ENCODE data around the gene CDSN.
A peak's percentile ranks its signal among the peaks of the same experiment; 100 is the strongest.
"Not testable (repeated sequence)": the region's sequence is repeated elsewhere in the genome, so short reads cannot be mapped to it uniquely, and the experiment has no call there.

Gene CDSN

GRCh38 chr6:31076611-31077010 is 43.6 kb downstream of the CDSN start:
- in situ Hi-C loops (cut with HindIII; ENCODE audit: low pct_ligation_motif_present, low sequenced_read_pairs): no loop called here
- no peak for TF ChIP-seq CTCF (IDR thresholded peaks at IDR 0.05; ENCODE audit: low read depth, low read length, missing control alignments)
- no peak for DNase-seq
- Histone ChIP-seq H3K36me3 (replicated peaks) (no peaks in the 10 kb centered on the region), H3K27me3 (replicated peaks) (no peaks in the 10 kb centered on the region), H3K4me3 (ENCODE audit: low read depth, low read length) (no peak overlapping the region), H3K27ac (no peak overlapping the region)

DNA sequence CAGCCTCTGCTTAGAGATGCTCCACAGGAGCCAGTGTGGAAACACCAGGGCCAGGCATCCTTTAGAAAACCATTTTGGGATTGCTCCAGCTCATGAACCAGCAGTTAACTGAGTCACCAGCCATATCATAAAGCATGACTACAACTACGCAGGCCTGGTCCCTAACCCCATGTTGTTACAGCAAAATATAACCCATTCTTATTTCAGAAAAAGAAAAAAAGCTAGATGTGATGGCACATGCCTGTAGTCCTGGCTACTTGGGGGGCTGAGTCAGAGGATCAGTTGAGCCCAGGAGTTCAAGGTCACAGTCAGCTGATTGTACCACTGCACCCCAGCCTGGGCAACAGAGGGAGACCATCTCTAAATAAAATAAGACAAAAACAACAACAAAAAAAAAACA is 44.7 kb downstream of the CDSN start:
- no peak overlapping the region for H3K27ac ChIP-seq
- no peaks in the 10 kb centered on the region for H3K36me3 ChIP-seq (replicated peaks)
- no peak for TF ChIP-seq CTCF (IDR thresholded peaks at IDR 0.05; ENCODE audit: low read depth, low read length, missing control alignments)
- H3K27me3 ChIP-seq (replicated peaks): no peaks in the 10 kb centered on the region
- DNase-seq: peak; percentile 82
- in situ Hi-C loops (cut with HindIII; ENCODE audit: low pct_ligation_motif_present, low sequenced_read_pairs): no loop called here
- H3K4me3 ChIP-seq (ENCODE audit: low read depth, low read length): no peak overlapping the region

GRCh38 chr6:31074401-31074800 is 45.8 kb downstream of the CDSN start:
- TF ChIP-seq CTCF (IDR thresholded peaks at IDR 0.05; ENCODE audit: low read depth, low read length, missing control alignments): no peak
- DNase-seq: no peak
- no peaks in the 10 kb centered on the region for H3K27me3 ChIP-seq (replicated peaks)
- in situ Hi-C loops (cut with HindIII; ENCODE audit: low pct_ligation_motif_present, low sequenced_read_pairs): no loop called here
- H3K27ac ChIP-seq: no peak overlapping the region
- no peak overlapping the region for H3K4me3 ChIP-seq (ENCODE audit: low read depth, low read length)
- no peaks in the 10 kb centered on the region for H3K36me3 ChIP-seq (replicated peaks)

DNA sequence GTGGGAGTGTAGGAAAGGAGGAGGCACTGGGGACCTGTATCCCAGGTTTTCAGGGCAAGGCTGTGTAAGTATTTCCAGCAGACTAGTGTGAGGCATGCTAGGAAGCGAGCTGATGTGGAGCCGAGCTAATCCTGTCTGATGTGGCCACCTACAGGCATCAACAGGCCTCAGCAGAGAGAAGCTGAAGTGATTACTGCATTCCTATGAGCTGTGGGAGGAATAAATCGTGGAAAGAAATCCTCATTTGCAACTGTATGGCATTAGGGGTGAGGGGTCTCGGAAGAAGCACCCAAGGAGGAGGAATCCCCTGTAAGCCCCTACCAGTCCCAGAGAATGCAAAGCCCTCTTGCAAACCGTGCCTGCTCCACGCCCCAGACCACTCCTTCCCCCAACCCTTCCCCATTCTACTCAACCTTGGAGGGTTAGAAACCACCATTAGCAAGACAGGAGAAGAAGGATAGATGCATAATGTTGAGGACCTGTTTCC is 49.5 kb downstream of the CDSN start:
- in situ Hi-C loops (cut with HindIII; ENCODE audit: low pct_ligation_motif_present, low sequenced_read_pairs): no loop called here
- Histone ChIP-seq H3K4me3 (ENCODE audit: low read depth, low read length) (no peak overlapping the region), H3K36me3 (replicated peaks) (no peaks in the 10 kb centered on the region), H3K27me3 (replicated peaks) (no peaks in the 10 kb centered on the region), H3K27ac (no peak overlapping the region)
- TF ChIP-seq CTCF (IDR thresholded peaks at IDR 0.05; ENCODE audit: low read depth, low read length, missing control alignments): peak; percentile 87
- DNase-seq: peak; percentile 78

GRCh38 chr6:31068669-31069340 is 51.4 kb downstream of the CDSN start:
- H3K36me3 ChIP-seq (replicated peaks): no peaks in the 10 kb centered on the region
- DNase-seq: peak; percentile 72
- no peak overlapping the region for H3K27ac ChIP-seq
- H3K4me3 ChIP-seq (ENCODE audit: low read depth, low read length): no peak overlapping the region
- in situ Hi-C loops (cut with HindIII; ENCODE audit: low pct_ligation_motif_present, low sequenced_read_pairs): no loop called here
- no peaks in the 10 kb centered on the region for H3K27me3 ChIP-seq (replicated peaks)
- TF ChIP-seq CTCF (IDR thresholded peaks at IDR 0.05; ENCODE audit: low read depth, low read length, missing control alignments): peak; percentile 98

GRCh38 chr6:31067891-31068668 is 52.2 kb downstream of the CDSN start:
- DNase-seq; in situ Hi-C loops (cut with HindIII; ENCODE audit: low pct_ligation_motif_present, low sequenced_read_pairs); H3K36me3 ChIP-seq (replicated peaks); H3K27ac ChIP-seq; H3K4me3 ChIP-seq (ENCODE audit: low read depth, low read length); H3K27me3 ChIP-seq (replicated peaks): not testable (repeated sequence)

DNA sequence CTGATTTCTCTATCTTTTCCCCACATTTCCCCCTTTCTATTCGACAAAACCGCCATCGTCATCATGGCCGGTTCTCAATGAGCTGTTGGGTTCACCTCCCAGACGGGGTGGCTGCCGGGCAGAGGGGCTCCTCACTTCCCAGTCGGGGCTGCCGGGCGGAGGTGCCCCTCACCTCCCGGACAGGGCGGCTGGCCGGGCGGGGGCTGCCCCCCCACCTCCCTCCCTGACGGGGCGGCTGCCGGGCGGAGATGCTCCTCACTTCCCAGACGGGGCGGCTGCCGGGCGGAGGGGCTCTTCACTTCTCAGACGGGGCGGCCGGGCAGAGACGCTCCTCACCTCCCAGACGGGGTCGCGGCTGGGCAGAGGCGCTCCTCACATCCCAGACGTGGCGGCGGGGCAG is 53.2 kb downstream of the CDSN start:
- in situ Hi-C loops (cut with HindIII; ENCODE audit: low pct_ligation_motif_present, low sequenced_read_pairs); H3K4me3 ChIP-seq (ENCODE audit: low read depth, low read length); H3K27me3 ChIP-seq (replicated peaks); H3K36me3 ChIP-seq (replicated peaks); H3K27ac ChIP-seq; DNase-seq: not testable (repeated sequence)
